Activated CD4-positive, CD25-positive, alpha-beta regulatory T cell treated with anti-CD3 and anti-CD28 coated beads, Interleukin-2, amount 50 U/mL, for 72 hours (primary cell): ENCODE data around the gene TECTA.
"Not testable (repeated sequence)": the region's sequence is repeated elsewhere in the genome, so short reads cannot be mapped to it uniquely, and the experiment has no call there.

Source experiments
- DNase-seq: peaks from one replicate; pipeline ENCODE4 v3.0.0; 2021

Gene TECTA

DNA sequence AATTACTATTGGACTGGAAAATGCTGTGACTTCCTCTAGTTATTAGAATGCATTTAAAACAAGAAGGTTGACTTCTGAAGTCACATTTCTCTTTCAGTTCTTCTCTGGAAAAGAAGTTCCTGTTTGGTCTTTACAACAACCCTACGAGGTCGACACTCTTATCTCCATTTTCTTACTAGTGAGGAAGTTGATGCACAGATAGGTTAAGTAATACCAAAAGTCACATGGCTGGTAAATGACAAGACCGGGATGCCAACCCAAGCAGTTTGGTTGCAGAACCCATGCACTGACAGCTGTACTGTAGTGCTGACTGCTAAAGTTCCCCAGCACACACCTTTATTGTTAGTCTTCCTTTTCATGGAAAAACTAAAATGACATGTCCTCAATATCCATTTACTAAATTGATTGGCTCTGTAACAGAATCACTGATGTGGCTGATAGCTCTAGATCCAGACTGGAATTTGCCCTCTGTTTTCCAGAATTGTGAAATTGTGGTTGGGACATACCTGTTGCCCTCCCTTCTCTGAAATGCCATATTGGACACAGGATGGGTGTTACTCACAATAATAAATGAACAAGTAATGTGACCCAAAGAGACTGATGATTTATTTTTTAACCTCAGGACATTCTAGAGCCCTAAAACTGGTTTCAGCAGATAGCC lies 9.4 kb upstream of the TECTA start:
- no peak for DNase-seq

DNA sequence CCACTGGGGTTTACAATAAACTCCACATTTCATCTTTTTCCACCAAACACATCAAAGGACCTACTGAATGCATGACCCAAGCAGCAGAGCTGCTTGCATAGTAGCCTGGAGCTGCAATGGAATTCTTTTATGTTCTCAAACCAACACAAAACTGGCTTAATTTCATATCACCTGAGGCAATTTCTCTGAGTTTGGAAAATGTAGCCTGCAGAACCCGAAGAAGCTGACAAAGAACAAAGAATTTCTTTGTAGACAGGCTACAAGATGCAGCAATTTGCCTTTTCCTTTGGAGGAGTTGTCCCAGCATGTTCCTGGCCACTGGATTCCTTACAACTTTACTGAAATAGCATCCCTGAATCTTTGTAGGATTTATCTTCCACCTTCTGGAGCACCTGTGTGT lies 5.5 kb upstream of the TECTA start:
- no peak for DNase-seq

DNA sequence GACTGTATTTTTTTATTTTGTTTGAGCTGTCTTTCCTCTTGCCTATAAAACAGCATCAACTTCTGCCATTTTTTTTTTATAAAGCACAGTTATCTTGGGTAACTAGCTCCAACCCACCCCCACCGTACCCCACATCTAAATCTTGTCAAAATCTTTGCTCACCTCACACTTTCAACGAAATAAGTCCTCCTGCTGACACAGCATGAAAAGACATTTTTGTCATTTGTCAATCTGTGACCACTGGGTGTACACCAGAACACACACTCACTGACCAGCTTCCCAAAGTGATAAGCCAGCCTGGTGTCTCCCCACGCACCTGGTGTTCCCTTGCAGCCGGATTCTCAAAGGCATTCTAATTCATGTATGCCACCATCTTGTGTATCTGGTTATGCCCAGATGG lies 1.7 kb upstream of the TECTA start:
- DNase-seq: no peak

DNA sequence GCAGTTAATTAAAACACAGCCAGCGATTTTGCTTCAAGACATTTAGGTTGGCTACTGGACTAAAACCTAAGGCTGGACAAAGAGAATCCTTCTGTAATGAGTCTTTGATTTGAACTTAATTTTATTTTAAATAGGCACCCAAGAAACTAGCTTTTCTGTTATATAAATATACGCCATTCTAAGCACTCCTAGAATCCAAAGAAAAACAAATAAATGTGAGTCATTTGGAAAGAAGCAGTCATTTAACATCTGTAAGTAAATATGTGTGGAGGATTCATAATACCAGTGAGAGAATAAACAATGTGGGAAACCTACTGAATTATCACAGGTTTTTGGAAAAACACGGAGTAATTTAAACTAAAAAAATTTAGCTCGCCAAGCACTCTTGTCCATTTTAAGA lies 1.2 kb upstream of the TECTA start:
- no peak for DNase-seq

DNA sequence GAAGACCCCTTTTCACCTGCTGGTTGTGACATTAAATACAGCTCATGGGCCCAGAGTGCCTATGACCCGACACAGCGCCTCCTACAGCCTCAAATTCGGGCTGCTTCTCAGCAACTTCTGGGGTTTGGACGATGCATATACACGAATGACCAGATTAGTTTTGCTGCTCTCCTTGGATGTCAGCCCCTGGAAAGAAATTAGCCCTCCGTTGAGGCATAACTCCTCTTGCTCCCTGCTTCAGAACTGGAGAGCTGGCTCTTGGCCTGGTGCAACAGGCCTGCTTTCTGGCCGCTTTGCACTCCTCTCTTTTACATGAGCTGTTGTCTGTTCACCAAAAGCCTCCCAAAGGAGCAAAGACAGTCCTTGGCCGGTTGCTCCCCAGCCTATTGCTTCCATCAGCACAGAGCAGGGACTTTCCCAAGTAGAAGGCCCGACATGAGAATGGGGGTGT lies 3.3 kb downstream of the TECTA start:
- DNase-seq: no peak

DNA sequence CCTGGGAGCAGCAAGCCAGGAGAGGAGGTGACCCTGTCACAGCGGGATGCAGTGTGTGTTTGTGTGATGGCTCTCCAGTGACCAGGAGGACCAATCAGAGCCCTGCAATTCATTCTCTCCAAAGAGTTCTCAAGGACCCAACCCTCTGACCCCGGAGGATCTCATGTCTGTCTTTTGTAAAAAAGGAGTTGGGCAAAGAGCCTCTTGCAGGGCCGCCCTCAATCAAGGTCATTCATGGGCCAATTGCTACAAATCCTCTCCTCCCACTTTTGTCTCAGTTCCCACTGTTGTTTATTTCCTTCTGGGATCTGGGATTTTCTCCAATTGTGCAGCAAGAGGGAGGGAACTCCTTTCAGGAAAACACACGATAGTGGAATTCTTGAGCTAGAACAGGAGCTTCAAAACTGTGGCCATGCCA lies 4.0 kb downstream of the TECTA start:
- no peak for DNase-seq

DNA sequence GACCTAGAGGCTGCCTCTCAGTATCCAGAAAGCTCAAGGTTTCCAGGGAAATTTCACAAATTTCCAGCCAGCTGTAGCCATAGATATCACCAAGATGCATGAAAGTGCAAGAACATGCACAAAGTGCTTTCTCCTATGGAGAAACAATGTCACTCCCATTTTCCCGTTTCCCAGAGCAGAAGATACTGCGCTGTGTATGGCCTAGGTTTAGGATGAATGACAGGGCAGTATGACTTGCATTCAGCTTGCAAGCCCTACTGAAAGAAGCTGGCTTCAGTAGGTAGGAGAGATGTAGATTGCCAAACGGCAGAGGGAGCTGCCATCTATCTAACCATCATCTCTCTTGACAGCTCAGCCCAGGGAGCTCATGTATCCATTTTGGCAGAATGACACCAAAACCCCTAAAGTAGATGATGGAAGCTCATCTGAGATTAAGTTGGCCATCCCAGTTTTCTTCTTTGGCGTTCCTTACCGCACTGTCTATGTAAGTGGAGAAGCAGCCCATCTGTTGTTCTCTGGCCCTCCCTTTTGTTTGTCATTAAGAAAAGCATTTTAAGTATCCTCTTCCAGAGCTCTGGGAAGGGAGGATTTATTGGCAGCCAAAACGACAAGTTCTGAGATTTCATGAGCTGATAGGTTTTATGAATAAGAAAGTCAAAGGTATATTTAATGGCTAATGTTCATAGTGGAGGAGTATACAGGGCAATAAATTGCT lies 4.6 kb downstream of the TECTA start:
- no peak for DNase-seq

DNA sequence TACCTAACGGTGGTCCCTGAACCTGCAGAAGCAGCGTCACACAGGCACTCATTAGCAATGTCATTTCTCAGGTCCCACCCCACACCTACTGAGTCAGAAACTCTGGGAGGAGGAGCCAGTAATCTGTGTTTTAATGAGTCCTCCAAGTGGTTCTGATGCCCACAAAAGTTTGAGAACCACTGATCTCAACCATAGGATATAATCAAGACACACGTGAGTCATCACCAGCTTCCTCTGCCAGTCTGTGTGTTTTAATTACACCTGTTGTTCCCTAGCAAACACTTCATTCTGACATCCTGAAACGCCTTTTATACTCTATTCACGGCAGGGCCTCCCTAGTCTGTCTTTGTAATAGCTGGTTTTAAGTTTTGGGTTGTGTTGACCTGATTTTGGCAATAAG lies 5.8 kb downstream of the TECTA start:
- DNase-seq: no peak

DNA sequence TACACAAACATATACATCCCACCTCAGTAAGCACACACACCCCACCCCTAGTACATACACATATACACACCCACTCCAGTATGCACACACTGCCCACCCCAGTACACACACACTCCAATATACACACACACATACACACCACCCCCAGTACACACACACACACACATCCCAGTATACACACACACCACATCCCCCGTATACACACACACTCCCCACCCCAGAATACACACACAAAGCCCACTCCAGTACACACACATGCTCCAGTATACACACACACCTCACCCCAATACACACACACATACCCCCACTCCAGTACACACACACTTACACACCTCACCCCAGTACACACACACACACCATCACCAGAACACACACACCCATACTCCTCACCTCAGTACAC lies 7.4 kb downstream of the TECTA start:
- DNase-seq: no peak

DNA sequence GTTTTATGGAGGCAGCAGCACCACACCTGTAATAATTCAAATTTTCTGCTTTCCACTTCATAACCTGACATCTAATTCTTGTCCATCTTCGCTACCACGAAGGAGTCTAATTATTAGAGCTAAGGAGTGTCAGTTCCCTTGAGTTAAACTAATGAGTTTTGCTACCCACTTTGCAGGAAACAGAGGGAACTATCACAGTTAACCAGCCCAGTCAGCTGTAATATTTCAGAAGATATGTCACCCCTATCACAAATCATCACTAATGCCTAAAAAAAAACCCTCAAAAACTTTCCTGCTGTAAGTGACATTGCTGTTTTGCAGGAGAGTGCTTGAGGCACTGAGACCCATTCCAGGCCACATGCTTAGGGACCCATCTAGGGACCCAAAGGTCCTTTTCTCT lies 8.4 kb downstream of the TECTA start:
- DNase-seq: no peak

DNA sequence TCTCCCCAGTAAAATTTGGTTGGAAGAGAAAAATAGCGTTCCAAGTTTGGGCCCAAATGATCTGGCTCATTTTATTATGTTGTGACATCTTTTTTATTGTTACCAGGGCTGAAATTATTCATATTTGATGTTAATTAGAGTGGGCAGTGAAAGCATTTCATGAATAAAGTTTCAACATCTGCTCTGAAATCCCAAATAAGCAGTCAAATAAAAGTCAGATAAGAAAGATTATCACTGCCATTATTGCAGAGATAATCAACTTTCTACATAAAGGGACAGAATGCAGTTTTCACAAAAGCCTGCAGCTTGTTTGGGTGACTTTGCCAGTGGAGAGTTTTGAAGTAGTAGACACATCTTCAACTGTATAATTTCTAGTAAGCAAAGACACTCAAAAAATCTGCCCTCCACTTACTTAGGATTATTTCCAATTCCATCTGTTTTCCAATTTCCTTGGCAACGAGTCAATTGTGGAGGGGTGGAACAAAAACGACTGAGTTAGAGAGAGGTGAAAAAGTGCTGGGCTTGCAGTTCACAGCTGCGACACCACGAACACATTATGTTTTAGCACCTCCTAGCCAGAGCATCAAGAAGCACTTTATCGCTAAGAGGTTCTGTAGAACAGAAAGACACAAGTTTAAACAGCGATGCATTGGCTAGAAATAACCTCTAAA lies 9.0 kb downstream of the TECTA start:
- DNase-seq: no peak

DNA sequence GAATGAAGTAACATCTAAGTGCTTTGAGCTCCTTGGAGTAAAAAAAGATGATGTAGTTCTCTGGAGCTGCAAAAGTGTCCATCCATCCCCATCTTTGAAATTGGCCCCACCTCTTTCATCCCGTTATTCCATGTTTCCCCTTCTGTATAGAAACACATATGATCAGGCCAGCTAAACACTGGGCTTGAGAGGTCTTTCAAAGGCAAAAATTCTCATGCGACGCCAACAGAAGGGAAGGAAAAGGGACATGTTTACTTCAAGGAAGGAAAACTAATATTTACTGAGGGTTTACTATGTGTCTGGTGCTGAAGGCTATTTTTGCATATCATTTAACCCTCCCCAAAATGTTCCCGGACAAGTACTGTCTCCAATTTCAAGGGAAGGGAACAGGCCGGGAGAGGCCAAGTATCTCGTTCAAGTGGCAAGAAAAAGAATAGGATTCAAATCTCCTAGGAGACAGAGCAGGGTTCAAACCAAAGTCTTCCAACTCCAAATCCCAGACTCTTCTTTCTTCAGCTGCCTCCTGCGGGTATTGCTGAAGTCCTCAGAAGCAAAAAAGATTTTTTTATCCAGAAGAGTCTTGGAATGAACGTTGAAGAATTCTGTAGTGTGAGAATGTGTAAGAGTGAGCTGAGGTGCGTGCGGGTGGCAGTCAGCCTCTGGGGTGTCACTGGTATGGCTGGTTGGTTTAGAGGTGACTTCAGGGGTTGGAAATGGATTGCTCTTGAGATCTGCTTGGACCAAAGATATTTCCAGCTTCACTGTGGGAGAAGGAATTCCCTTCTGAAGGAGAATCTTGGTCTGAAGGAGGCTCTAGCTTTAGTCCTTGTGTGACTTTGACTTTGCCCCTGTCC lies 10.1 kb downstream of the TECTA start:
- DNase-seq: no peak

DNA sequence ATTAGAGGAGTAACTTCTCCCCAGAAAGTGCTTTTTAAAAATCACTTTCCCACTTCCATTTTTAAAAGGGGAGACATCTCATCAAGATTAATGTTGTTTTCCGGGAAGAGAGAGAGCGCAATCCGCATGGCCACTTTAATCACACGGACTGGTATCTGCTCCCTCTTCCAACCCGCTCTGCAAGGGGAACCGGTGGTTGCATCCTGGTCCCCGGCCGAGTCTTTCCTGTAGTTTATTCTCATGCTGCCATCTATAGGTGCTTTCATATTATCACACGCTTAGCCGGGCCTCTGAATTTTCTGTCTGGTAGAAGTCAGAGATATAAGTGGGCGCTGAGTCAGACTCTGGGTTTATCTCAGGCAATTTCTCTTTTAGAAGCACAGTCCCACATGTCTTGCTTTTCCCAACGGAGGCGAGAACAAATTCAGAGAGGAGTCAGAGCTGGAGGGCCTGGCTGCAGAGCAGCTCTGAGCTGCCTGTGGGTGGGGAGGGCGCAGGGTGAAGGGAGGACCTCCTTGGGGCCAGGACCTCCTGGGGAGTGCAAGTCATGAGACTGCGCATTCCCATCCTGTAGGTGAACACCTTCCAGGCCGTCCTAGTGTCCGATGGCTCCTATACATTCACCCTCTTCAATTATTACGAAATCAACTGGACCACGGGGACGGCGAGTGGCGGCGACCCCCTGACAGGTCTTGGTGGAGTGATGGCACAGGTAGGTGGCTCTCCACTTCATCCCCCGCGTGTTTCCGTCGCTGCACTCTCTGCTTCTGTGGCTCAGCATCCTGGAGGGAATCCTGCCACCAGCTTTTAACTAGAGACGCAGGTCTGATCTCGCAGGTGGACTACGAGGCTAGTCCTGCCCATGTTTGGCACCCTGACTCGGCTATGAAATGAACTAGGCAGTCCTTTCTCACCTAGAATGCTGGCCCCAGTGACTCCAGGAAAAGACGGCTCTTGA lies 11.7 kb downstream of the TECTA start:
- DNase-seq: no peak

DNA sequence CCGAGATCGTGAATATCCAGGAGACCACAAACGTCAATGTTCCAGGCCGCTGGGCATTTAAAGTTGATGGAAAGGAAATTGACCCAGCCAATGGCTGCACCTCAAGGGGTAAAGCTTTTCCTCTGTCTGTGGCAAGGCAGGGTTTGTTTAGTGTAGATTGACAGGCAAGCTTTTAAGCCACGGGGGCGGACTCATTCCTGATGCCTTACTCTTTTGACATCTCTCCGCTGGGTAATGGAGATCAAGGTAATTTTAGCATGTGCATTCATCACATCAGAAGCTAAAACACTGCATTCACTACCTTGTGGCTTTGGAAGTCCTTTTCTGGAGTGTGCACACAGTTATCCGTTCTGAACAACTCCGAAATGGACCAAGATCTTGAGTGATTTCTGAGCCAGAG lies 12.6 kb downstream of the TECTA start:
- DNase-seq: no peak

DNA sequence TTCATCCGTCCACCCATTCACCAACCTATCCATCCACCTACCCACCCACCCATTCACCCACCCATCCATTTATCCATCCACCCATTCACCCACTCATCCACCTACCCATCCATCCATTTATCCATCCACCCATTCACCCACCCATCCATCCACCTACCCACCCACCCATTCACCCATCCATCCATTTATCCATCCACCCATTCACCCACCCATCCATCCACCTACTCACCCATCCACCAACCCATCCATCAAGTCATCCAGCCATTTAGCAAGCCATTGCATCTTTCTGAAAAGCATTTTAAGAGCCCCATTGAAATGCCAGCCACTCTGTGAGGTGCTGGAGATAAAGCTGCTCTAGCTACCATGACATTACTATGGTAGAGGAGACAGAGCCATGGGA lies 14.0 kb downstream of the TECTA start:
- not testable (repeated sequence) for DNase-seq

DNA sequence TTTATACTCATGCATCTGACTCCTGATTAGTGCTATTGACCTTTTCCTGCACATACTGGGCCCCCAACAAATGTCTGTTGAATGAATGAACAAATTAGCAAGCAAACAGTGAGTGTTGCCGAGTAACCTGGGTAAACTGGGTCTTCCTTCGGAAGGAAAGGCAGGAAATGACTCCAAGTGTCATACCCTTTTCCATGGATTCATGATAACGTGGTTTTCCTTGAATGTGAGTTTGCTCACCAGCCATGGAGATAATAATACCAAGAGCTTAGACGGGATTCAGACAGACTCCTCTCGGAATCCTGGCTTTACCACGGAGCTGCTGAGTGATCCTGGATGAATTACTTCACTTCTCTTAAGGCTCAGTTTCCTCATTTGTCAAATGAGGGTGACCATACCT lies 16.7 kb downstream of the TECTA start:
- no peak for DNase-seq

DNA sequence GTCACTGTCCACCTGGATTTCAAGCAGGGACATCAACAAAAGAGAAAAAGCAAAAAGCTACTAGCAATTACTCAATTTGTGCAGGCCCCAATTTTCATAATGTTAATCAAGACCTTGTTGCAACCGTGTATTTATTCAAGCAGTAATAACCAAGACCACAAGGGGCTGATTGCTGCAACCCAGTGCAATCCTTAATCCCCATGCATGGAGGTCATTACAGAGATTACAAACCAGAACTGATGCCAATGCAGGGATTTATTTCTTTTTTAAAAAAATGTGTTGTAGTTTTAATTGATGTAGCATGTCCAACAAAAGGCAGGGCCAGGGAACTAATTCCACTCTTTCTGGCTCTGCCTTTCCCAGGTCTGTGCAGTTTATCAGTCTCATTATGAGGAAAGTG lies 18.4 kb downstream of the TECTA start:
- DNase-seq: no peak

DNA sequence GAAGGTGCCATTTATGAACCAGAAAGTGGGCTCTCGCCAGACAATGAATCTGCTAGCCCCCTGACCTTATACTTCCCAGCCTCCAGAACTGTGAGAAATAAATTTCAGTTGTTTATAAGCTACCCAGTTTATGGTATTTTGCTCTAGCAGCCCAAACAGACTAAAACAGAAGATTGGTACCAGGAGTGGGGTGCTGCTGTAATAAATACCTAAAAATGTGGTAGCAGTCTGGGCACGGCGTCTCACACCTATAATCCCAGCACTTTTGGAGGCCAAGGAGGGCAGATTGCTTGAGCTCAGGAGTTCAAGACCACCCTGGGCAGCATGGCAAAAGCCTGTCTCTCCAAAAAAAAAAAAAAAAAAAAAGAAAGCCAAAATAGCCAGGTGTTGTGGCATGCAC lies 21.3 kb downstream of the TECTA start:
- no peak for DNase-seq

DNA sequence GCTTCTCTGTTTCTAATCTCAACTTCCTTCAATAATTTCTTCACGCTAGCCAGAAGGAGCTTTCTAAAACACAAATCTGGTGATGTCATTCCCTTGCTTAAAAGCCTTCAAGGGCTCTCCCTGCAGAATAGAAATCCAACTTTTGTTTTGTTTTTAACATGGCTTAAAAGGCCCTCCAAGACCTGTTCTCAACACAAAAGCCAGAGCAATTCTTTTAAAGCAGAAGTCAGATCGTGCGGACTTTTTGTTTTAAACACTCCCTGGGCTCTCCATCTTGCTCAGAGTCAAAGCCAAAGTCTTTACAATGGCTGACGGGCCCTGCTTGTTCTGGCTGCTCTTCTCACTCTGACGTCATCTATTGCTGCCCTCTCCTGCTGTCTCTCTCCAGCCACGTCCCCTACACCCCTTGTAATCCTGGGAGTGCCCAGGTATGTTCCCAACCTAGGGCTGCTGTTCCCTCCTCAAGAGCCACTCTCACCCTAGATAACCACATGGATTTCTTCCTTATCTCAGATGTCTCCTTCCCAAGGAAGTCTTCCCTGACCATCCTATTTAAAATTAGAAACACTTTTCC lies 22.5 kb downstream of the TECTA start:
- no peak for DNase-seq

DNA sequence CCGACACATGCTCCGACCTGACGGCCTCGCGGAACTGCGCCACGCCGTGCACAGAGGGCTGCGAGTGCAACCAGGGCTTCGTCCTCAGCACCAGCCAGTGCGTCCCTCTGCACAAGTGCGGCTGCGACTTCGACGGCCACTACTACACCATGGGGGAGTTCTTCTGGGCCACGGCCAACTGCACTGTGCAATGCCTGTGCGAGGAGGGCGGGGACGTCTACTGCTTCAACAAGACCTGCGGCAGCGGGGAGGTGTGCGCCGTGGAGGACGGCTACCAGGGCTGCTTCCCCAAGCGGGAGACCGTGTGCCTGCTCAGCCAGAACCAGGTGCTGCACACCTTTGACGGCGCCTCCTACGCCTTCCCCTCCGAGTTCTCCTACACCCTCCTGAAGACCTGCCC lies 26.8 kb downstream of the TECTA start:
- no peak for DNase-seq
